ENCODE measurements around the gene ARID3B. TPM values are rescaled to one million over a fixed set of nuclear protein-coding genes. Genes with fewer than 3 reads are reported as not detected.

ARID3B gene
- total and polyA plus RNA-seq, 2 of the 13 experiments (the other 11 are each of a cell fraction or from before 2014, with no cell fraction given), result 5.3 to 12.8 TPM

DNA sequence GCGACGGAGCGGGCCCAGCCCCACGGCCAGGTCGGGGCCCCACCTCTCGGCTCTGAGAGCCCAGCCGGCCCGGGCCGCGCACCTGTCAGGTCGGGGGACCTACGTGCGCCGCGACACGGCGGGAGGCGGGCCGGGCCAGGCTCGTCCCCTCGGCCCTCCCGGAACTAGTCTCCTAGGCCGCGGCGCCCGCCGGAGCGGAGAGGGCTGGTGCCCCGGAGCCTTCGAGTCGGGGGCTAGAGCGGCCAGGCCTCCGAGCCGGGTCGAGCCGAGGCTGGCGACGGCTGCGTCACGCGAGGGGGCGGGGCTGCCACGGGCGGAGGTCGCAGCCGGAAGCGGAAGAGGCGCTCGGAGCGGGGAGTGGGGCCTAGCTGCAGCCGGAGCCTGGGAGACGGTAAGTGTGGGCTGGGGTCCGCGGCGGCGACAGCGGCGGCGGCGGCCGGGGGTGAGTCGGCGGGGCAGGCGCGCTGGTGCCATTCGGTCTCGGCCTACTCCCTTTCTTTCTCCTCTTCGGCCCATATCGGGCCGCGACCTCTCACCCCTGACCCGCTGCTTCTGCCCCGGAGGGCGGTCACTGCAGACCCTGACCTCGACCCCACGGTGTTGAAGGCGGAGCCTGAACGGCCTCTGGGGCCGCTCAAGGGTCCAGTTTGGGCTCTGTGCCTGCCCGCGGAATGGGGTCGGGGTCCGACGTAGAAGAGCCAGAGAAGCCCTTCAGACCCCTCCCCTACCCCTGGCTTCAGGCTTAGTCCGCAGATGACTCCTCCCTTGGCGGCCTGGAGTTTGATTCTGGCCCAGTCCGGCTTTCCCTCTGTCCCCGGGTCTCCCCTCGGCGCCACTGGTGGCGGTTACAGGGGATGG lies 74.7 kb downstream of the ARID3B start, which contains the start of gene CLK3 (continued):
- TF ChIP-seq FOXJ3 (CRISPR knock-in tag; IDR thresholded peaks at IDR 0.05; ENCODE audit: borderline replicate concordance), result no peak
- no peak for TF ChIP-seq HMGA1 (CRISPR knock-in tag; conservative IDR thresholded peaks at IDR 0.05)
- TF ChIP-seq, protein P1, sequence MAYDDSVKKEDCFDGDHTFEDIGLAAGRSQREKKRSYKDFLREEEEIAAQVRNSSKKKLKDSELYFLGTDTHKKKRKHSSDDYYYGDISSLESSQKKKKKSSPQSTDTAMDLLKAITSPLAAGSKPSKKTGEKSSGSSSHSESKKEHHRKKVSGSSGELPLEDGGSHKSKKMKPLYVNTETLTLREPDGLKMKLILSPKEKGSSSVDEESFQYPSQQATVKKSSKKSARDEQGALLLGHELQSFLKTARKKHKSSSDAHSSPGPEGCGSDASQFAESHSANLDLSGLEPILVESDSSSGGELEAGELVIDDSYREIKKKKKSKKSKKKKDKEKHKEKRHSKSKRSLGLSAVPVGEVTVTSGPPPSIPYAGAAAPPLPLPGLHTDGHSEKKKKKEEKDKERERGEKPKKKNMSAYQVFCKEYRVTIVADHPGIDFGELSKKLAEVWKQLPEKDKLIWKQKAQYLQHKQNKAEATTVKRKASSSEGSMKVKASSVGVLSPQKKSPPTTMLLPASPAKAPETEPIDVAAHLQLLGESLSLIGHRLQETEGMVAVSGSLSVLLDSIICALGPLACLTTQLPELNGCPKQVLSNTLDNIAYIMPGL (CRISPR knock-in tag; IDR thresholded peaks at IDR 0.05; ENCODE audit: borderline replicate concordance in 1 of 2, low read depth in 1 of 2), result peak; percentile 63 to 92; a peak in 3 of 4 replicates
- TF ChIP-seq SMARCE1 (IDR thresholded peaks at IDR 0.05; ENCODE audit: borderline replicate concordance), result no peak
- TF ChIP-seq PHF5A (CRISPR knock-in tag; IDR thresholded peaks at IDR 0.05; ENCODE audit: low read depth, unreplicated experiment), result peak; percentile 71
- no peak for TF ChIP-seq ZMAT5 (CRISPR knock-in tag; IDR thresholded peaks at IDR 0.05; ENCODE audit: borderline replicate concordance, low read depth)
- peak; percentile 81; the same call in 1 of the 2 replicates for TF ChIP-seq IRF2 (CRISPR knock-in tag; IDR thresholded peaks at IDR 0.05)
- peak; percentile 94 for TF ChIP-seq ASH2L (IDR thresholded peaks at IDR 0.05; ENCODE audit: insufficient read length, low read depth, low read length)
- no peak for TF ChIP-seq ZKSCAN1 (IDR thresholded peaks at IDR 0.05; ENCODE audit: low read length)
- peak; percentile 61; the same call in 1 of the 2 replicates for TF ChIP-seq IRF9 (CRISPR knock-in tag; IDR thresholded peaks at IDR 0.05; ENCODE audit: borderline replicate concordance)
- TF ChIP-seq DNMT3B (CRISPR knock-in tag; conservative IDR thresholded peaks at IDR 0.05), result no peak
- peak; percentile 62; the same call in 1 of the 2 replicates for TF ChIP-seq ZNF543 (CRISPR knock-in tag; IDR thresholded peaks at IDR 0.05)
- no peak; the same call in 1 of the 2 replicates for TF ChIP-seq ZNF660 (CRISPR knock-in tag; IDR thresholded peaks at IDR 0.05; ENCODE audit: borderline replicate concordance, low read depth)
- TF ChIP-seq GMEB2 (CRISPR knock-in tag; IDR thresholded peaks at IDR 0.05; ENCODE audit: low read depth), result peak; percentile 44; the same call in 1 of the 2 replicates
- TF ChIP-seq DPF2 (CRISPR knock-in tag; IDR thresholded peaks at IDR 0.05; ENCODE audit: borderline replicate concordance, low read depth), result no peak
- TF ChIP-seq REPIN1 (CRISPR knock-in tag; IDR thresholded peaks at IDR 0.05; ENCODE audit: borderline replicate concordance, low read depth), result peak; percentile 76
- TF ChIP-seq HIVEP1 (CRISPR knock-in tag; IDR thresholded peaks at IDR 0.05), result peak; percentile 5; the same call in 1 of the 2 replicates
- no peak for TF ChIP-seq ZKSCAN5 (CRISPR knock-in tag; IDR thresholded peaks at IDR 0.05)
- no peak for TF ChIP-seq HHEX (CRISPR knock-in tag; IDR thresholded peaks at IDR 0.05)
- no peak for TF ChIP-seq ATF7 (IDR thresholded peaks at IDR 0.05)
- peak; percentile 73 for TF ChIP-seq ATF7 (CRISPR knock-in tag; IDR thresholded peaks at IDR 0.05)
- TF ChIP-seq, protein P2, sequence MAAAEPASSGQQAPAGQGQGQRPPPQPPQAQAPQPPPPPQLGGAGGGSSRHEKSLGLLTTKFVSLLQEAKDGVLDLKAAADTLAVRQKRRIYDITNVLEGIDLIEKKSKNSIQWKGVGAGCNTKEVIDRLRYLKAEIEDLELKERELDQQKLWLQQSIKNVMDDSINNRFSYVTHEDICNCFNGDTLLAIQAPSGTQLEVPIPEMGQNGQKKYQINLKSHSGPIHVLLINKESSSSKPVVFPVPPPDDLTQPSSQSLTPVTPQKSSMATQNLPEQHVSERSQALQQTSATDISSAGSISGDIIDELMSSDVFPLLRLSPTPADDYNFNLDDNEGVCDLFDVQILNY (CRISPR knock-in tag; conservative IDR thresholded peaks at IDR 0.05), result no peak

Measured in HepG2 (cell line).